Erythroblast (primary cell): ENCODE measurements around the gene TBC1D9B.

ENCODE experiments used
- DNase-seq, 2 experiments: peaks; one replicate each; lab custom pipeline; 2025; lab: John Stamatoyannopoulos, UW
- GATA1 ChIP-seq: IDR thresholded peaks from 2 replicates; pipeline ENCODE4 v1.6.1; 2011; ENCODE audit warnings: low read depth, mild to moderate bottlenecking, control low read depth, low read length, moderate library complexity
- POLR2A ChIP-seq: IDR thresholded peaks from 2 replicates; pipeline ENCODE4 v1.6.1; 2011; ENCODE audit warnings: mild to moderate bottlenecking, low read length

Gene TBC1D9B

DNA sequence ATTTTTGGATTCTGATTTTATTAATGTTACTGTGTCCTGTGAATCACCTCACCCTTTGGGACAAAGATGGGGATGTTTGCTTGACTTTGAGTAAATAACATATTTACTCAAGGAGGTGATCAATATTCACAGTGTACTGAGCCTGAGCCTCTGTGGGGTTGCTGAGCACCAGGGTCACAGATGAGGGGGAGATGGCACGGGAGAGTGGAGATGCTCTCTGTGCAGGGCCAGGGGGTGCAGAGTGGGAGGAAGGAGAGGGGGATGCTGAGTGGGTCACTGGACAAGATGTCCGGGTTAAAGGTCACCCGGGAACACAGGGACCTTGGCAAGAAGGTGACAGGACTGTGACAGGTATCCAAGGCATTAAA, 83.0 kb downstream of the TBC1D9B start:
- TF ChIP-seq GATA1: no peak
- no peak for TF ChIP-seq POLR2A
- no peak for DNase-seq

DNA sequence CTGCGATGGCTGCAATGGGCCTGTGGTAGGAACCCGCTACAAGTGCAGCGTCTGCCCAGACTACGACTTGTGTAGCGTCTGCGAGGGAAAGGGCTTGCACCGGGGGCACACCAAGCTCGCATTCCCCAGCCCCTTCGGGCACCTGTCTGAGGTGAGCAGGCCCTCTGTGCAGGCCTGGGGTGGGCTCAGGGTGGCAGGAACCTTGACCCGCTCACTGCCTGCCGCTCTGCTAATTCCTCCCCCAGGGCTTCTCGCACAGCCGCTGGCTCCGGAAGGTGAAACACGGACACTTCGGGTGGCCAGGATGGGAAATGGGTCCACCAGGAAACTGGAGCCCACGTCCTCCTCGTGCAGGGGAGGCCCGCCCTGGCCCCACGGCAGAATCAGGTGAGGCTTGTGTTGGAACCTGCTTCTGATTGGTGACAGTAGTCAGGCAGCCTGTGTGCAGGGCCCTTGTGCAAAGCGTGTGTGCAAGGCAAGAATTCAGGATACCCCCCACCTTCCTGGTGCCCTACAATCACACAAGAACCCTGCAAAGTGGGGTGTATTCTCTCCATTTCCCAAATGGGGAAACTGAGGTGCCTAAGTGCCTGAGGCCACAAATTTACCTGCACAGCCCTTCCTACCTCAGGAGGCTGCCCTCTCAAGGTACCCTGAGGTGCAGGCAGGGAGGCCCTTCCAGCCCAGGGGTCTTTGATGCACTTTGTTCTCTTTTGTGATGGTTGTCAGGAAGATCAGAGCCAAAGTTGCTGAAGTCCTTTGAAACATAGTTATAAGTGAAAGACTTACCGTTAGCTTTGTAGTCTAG, 83.6 kb downstream of the TBC1D9B start:
- DNase-seq: no peak
- TF ChIP-seq GATA1 (no peak), POLR2A (no peak)

DNA sequence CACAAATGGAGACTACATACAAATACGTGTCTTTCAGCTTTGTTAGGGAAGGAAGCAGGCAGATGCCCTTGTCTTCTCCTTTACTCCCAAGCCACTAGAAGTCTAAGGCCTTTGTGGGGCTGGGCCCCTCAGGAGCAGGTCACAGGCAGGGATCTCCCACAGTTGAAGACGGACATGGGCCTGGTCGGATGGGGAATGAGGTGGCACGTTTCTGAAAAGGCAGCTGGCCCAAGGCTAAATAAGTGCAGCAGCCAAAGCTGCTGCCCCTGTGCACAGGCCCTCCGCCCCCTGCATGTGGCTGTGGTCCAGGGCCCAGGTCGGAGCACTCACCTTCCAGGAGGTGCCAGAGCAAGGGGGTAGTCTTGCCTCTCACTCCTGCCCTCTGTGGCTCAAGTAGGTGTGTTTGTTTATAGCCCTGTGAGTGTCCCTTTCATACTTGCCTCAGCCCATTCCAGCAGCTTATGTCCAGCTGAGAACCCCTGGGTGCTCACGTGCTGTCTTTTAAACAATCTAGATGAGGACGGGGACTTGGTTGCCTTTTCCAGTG, 85.2 kb downstream of the TBC1D9B start:
- DNase-seq: no peak
- TF ChIP-seq POLR2A (no peak), GATA1 (no peak)

GRCh38 chr5:179822059-179822432, 85.7 kb downstream of the TBC1D9B start:
- DNase-seq: no peak
- TF ChIP-seq GATA1: no peak
- no peak for TF ChIP-seq POLR2A

- no peak for TF ChIP-seq GATA1
- no peak for TF ChIP-seq POLR2A
- peak; percentile 96 to 97 for DNase-seq
Observed at GRCh38 chr5:179821298-179822058, 86.2 kb downstream of the TBC1D9B start.

GRCh38 chr5:179820483-179821297, 87.0 kb downstream of the TBC1D9B start, which contains the start of gene SQSTM1:
TSS of gene SQSTM1 (plus strand) at chr5:179820905. CDS start at chr5:179820937, 32 bp downstream.
- DNase-seq: peak; percentile 87 to 93
- TF ChIP-seq POLR2A (peak; percentile 96), GATA1 (no peak)

GRCh38 chr5:179820127-179820482, 87.6 kb downstream of the TBC1D9B start:
- peak in 1 of 2 experiments; percentile 59 for DNase-seq
- TF ChIP-seq POLR2A (no peak), GATA1 (no peak)

DNA sequence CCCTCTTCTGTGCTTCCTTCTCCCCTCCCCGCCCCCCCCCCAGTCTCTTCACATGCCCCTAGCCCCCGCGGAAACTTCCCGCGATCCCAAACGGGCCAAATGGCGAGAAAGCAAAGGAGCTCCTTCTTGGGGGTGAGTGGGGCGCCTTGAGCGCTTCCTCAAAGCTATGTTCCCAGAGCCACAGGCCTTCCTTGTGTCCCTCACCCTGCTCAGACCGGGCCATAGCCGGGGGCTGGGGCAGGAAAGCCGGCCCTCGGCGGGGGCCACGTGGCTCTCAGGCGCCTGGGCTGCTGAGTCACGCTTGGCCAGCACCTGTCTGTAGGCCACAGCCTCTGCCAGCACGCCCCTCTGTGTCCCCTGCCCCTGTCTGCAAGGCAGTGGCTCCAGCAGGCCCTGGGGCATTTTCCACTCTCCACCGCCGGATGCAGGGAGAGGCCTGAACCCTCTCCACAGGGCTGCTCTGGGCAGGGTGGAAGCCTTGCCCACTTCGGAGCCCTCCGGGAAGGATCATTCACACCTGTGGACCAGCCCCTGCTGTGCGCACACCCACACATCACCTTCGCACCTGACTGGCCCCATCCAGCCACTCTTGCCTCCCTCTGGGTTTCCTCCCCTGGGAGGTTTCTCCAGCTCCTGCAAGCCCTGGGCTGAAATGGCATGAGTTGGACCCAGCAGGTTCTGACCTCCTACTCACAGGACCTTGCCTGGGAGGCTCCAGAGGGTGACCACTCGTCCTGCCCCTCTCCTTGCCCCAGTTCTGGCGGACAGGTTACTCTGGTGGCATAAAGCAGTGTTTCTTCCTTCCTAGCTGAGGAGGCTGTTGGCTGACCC, 88.2 kb downstream of the TBC1D9B start:
- peak; percentile 65 to 77 for DNase-seq
- no peak for TF ChIP-seq POLR2A
- TF ChIP-seq GATA1: no peak

DNA sequence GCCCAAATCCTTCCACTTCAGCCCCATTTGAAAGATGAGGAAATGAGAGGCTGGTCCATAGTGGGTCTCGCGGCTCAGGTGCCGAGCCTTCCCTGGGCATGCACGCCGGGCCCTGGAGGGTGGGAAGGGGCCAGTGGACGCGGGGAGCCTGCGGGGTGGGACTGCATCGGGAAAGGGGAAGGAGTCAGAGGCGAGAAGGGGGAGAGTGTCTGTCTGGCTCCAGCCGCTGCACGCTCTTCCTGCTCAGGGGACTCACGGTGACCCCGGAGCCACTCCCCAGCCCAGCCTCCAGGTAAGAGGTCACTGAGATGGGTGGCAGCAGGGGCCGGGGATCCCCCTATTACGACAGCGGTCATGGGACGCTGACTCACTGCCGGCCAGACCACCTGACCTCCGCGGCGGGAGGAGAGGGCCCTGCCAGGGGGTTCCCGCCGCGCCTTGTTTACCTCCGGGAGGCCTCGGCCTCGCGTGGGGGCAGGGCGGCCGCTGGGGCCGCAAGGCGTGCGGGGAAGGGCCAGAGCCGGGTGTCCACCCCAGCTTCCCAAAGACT, 88.9 kb downstream of the TBC1D9B start:
- TF ChIP-seq POLR2A: peak; percentile 19
- no peak for TF ChIP-seq GATA1
- DNase-seq: peak; percentile 87 to 89

GRCh38 chr5:179817890-179818745, 89.6 kb downstream of the TBC1D9B start:
- DNase-seq: peak; percentile 26 to 48
- TF ChIP-seq GATA1 (no peak), POLR2A (no peak)

GRCh38 chr5:179817470-179817840, 90.2 kb downstream of the TBC1D9B start:
- no peak for TF ChIP-seq POLR2A
- no peak for DNase-seq
